Measurements from ENCODE around the gene STRC. TPM values are rescaled to one million over a fixed set of nuclear protein-coding genes. Genes with fewer than 3 reads are reported as not detected.
"Not testable (repeated sequence)": the region's sequence is repeated elsewhere in the genome, so short reads cannot be mapped to it uniquely, and the experiment has no call there.

STRC gene
- total RNA-seq, 1 experiment from 2014 or later = 0.61 TPM

DNA sequence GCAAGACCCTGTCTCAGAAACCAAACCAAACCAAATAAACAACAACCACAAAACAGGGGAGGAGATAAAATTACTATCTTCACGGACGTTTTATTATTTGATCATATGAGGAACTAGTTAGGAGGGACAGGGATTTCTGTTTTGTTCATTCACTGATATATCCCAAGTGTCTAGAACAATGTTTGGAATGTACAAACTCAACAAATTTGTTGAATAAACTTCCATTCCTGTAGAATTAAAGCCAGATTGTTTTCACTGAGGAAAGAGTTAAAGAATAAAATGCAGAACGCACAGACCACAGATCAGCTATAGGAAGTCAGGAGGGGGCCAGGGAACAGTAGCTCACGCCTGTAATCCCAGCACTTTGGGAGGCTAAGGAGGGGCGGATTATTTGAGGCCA is 6.5 kb upstream of the STRC start:
- Histone ChIP-seq H3K79me1 (ENCODE audit: insufficient read depth, low read depth, low read length, poor library complexity, severe bottlenecking) (no peaks in the 10 kb centered on the region), H4K5ac (ENCODE audit: insufficient read length, low read depth, low read length) (no peak overlapping the region), H2BK15ac (ENCODE audit: low read depth, low read length) (no peak overlapping the region), H3K23me2 (ENCODE audit: insufficient read length, low read depth, low read length, poor library complexity, severe bottlenecking) (no peaks in the 10 kb centered on the region), H3K9ac (ENCODE audit: extremely low read depth, insufficient read length, low read length) (no peak overlapping the region), H4K91ac (ENCODE audit: insufficient read length, low read depth, low read length) (no peak overlapping the region), H3K27me3 (ENCODE audit: insufficient read depth, low read length) (no peaks in the 10 kb centered on the region), H3K79me2 (ENCODE audit: insufficient read depth, low read length) (no peaks in the 10 kb centered on the region), H3K9me3 (ENCODE audit: control insufficient read depth, low read depth, low read length) (no peaks in the 10 kb centered on the region), H2BK20ac (ENCODE audit: low read depth, low read length, poor library complexity, severe bottlenecking) (no peak overlapping the region), H2AK5ac (ENCODE audit: insufficient read length, low read length) (no peak overlapping the region), H3K56ac (ENCODE audit: insufficient read length, low read depth, low read length) (no peak overlapping the region), H3K27ac (ENCODE audit: insufficient read length, low read depth, low read length) (no peak overlapping the region), H3K4me2 (ENCODE audit: insufficient read depth, insufficient read length, low read length) (no peak overlapping the region), H3T11ph (ENCODE audit: low read length) (no peak overlapping the region), H3K4ac (ENCODE audit: low read depth, low read length) (no peak overlapping the region), H3K14ac (ENCODE audit: insufficient read depth, low read length) (no peak overlapping the region), H4K8ac (replicated peaks; ENCODE audit: insufficient read length, low read depth, low read length) (no peak overlapping the region), H3K23ac (ENCODE audit: insufficient read length, low read depth, low read length) (no peak overlapping the region), H2BK5ac (ENCODE audit: insufficient read length, low read length) (no peak overlapping the region), H3K18ac (ENCODE audit: insufficient read length, low read depth, low read length) (no peak overlapping the region), H2BK12ac (ENCODE audit: insufficient read length, low read depth, low read length) (no peak overlapping the region), H2AFZ (ENCODE audit: low read length) (no peak overlapping the region), H3K4me1 (ENCODE audit: insufficient read depth, low read length) (no peaks in the 10 kb centered on the region), H2BK120ac (ENCODE audit: low read depth, low read length, poor library complexity, severe bottlenecking) (no peak overlapping the region), H4K20me1 (ENCODE audit: control insufficient read depth, insufficient read depth, insufficient read length) (no peaks in the 10 kb centered on the region)
- Mint-ChIP-seq H3K4me3 (no peak overlapping the region), H3K36me3 (ENCODE audit: insufficient read depth in 1 of 3, low read depth in 3 of 3) (no peaks in the 10 kb centered on the region), H3K9me3 (no peaks in the 10 kb centered on the region), H3K27me3 (ENCODE audit: low read depth) (no peaks in the 10 kb centered on the region; the same call in 1 of the 2 replicates), H3K27ac (no peak overlapping the region), H3K4me1 (no peaks in the 10 kb centered on the region)
- no CpG with 5 or more reads among the region's 5 CpGs for WGBS (ENCODE audit: extremely low coverage, insufficient read length, low lambda C conversion rate)
- DNase-seq = no peak
- TF ChIP-seq, protein P1, sequence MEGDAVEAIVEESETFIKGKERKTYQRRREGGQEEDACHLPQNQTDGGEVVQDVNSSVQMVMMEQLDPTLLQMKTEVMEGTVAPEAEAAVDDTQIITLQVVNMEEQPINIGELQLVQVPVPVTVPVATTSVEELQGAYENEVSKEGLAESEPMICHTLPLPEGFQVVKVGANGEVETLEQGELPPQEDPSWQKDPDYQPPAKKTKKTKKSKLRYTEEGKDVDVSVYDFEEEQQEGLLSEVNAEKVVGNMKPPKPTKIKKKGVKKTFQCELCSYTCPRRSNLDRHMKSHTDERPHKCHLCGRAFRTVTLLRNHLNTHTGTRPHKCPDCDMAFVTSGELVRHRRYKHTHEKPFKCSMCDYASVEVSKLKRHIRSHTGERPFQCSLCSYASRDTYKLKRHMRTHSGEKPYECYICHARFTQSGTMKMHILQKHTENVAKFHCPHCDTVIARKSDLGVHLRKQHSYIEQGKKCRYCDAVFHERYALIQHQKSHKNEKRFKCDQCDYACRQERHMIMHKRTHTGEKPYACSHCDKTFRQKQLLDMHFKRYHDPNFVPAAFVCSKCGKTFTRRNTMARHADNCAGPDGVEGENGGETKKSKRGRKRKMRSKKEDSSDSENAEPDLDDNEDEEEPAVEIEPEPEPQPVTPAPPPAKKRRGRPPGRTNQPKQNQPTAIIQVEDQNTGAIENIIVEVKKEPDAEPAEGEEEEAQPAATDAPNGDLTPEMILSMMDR (conservative IDR thresholded peaks at IDR 0.05) = no peak

DNA sequence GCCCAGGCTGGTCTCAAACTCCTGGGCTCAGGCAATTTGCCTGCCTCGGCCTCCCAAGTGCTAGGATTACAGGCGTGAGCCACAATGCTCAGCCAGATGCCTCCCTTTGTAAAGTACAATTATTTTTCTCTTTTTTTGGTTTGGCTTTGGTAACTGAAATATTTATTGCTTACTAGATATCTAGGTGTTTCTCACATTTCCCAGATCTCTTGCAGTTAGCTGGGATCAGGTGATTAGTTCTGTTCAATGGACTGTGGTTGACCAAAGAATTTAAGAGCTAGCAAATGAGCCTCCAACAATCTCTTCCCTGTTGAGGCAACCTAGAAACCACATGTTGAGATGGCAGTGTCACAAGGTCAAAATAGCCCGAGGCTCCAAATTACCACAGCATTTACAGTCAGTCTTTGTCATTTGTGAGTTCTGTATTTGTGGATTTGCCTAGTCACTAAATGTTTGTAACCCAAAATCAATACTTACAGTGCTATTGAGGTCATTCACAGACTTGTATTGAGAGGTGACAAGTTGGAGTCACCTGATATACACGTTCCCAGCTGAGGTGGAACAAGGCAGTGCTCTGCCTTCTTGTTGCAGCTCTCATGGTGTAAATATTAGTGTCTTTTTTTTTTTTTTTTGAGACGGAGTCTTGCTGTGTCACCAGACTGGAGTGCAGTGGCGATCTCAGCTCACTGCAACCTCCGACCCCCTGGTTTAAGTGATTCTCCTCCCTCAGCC is 3.6 kb upstream of the STRC start:
- not testable (repeated sequence) for H3K27me3 ChIP-seq (ENCODE audit: insufficient read depth, low read length); H3K36me3 Mint-ChIP-seq (ENCODE audit: insufficient read depth in 1 of 3, low read depth in 3 of 3); H3K27ac Mint-ChIP-seq; H3K4me1 ChIP-seq (ENCODE audit: insufficient read depth, low read length); H3K56ac ChIP-seq (ENCODE audit: insufficient read length, low read depth, low read length); H4K8ac ChIP-seq (replicated peaks; ENCODE audit: insufficient read length, low read depth, low read length); H3K4me1 Mint-ChIP-seq; H3K79me1 ChIP-seq (ENCODE audit: insufficient read depth, low read depth, low read length, poor library complexity, severe bottlenecking); H2BK120ac ChIP-seq (ENCODE audit: low read depth, low read length, poor library complexity, severe bottlenecking); H3K27ac ChIP-seq (ENCODE audit: insufficient read length, low read depth, low read length); H3K9me3 Mint-ChIP-seq; H4K91ac ChIP-seq (ENCODE audit: insufficient read length, low read depth, low read length); H2BK20ac ChIP-seq (ENCODE audit: low read depth, low read length, poor library complexity, severe bottlenecking); H3K23ac ChIP-seq (ENCODE audit: insufficient read length, low read depth, low read length); H2BK5ac ChIP-seq (ENCODE audit: insufficient read length, low read length); H3K79me2 ChIP-seq (ENCODE audit: insufficient read depth, low read length); H3K9me3 ChIP-seq (ENCODE audit: control insufficient read depth, low read depth, low read length); H3K18ac ChIP-seq (ENCODE audit: insufficient read length, low read depth, low read length); H2AK5ac ChIP-seq (ENCODE audit: insufficient read length, low read length); H3K27me3 Mint-ChIP-seq (ENCODE audit: low read depth); H4K20me1 ChIP-seq (ENCODE audit: control insufficient read depth, insufficient read depth, insufficient read length); H3T11ph ChIP-seq (ENCODE audit: low read length); H3K4me3 Mint-ChIP-seq; H2BK15ac ChIP-seq (ENCODE audit: low read depth, low read length); H2AFZ ChIP-seq (ENCODE audit: low read length); H3K4ac ChIP-seq (ENCODE audit: low read depth, low read length); H3K9ac ChIP-seq (ENCODE audit: extremely low read depth, insufficient read length, low read length); H3K23me2 ChIP-seq (ENCODE audit: insufficient read length, low read depth, low read length, poor library complexity, severe bottlenecking); H2BK12ac ChIP-seq (ENCODE audit: insufficient read length, low read depth, low read length); H3K4me2 ChIP-seq (ENCODE audit: insufficient read depth, insufficient read length, low read length); H3K14ac ChIP-seq (ENCODE audit: insufficient read depth, low read length); DNase-seq; H4K5ac ChIP-seq (ENCODE audit: insufficient read length, low read depth, low read length)
- WGBS (ENCODE audit: extremely low coverage, insufficient read length, low lambda C conversion rate) = no CpG with 5 or more reads among the region's 7 CpGs

Measured in H9 (cell line).